HepG2 (cell line): ENCODE measurements around the gene POC1A. TPM values are rescaled to one million over a fixed set of nuclear protein-coding genes. Genes with fewer than 3 reads are reported as not detected.

ENCODE experiments used
- CBX5 ChIP-seq: sonication (generic); formaldehyde crosslinking; IDR thresholded peaks from 2 replicates; pipeline ENCODE4 v1.4.0; 2020; ENCODE audit warnings: missing genetic modification reagents, borderline replicate concordance
- HOXA7 ChIP-seq: sonication (generic); formaldehyde crosslinking; IDR thresholded peaks from 2 replicates; pipeline ENCODE4 v1.8.1; 2022; ENCODE audit warnings: mild to moderate bottlenecking, missing genetic modification reagents, moderate library complexity
- KLF16 ChIP-seq, 2 experiments: sonication (generic) in 1 of 2; formaldehyde crosslinking in 1 of 2; IDR thresholded peaks; 2 replicates each; pipeline versions ENCODE4 v1.6.1 to v1.8.0; 2016 to 2023; ENCODE audit warnings: missing genetic modification reagents in 2 of 2, missing compliant biosample characterization in 1 of 2
- NFKBIZ ChIP-seq: IDR thresholded peaks from 2 replicates; pipeline ENCODE4 v1.6.1; 2018; ENCODE audit warnings: missing genetic modification reagents, missing compliant biosample characterization
- NONO ChIP-seq, 2 experiments: fragments of 450-650 bp in 1 of 2; sonication (generic) in 1 of 2; formaldehyde crosslinking in 1 of 2; IDR thresholded peaks in 1 of 2; conservative IDR thresholded peaks in 1 of 2; 2 replicates each; pipeline versions ENCODE4 v1.6.1 to v1.8.0; 2017 to 2022; ENCODE audit warnings: mild to moderate bottlenecking in 1 of 2, missing genetic modification reagents in 1 of 2, moderate library complexity in 1 of 2
- SAP130 ChIP-seq: IDR thresholded peaks from 2 replicates; pipeline ENCODE4 v1.6.1; 2016; ENCODE audit warnings: low read depth
- SOX13 ChIP-seq, 3 experiments: fragments of 450-650 bp in 1 of 3; sonication (generic) in 1 of 3; formaldehyde crosslinking in 1 of 3; IDR thresholded peaks in 2 of 3; conservative IDR thresholded peaks in 1 of 3; 2 replicates each; pipeline versions ENCODE4 v1.5.0 to v1.6.1; 2016 to 2020; ENCODE audit warnings: antibody characterized with exemption in 1 of 3, mild to moderate bottlenecking in 1 of 3, missing compliant biosample characterization in 1 of 3, missing genetic modification reagents in 1 of 3, moderate library complexity in 1 of 3
- TGIF2 ChIP-seq: IDR thresholded peaks from 2 replicates; pipeline ENCODE4 v1.6.1; 2016; ENCODE audit warnings: control low read depth, missing compliant biosample characterization
- TOPORS ChIP-seq: sonication (generic); formaldehyde crosslinking; IDR thresholded peaks from 2 replicates; pipeline ENCODE4 v1.8.0; 2023; ENCODE audit warnings: mild to moderate bottlenecking, missing genetic modification reagents
- ZBTB3 ChIP-seq: sonication (generic); formaldehyde crosslinking; IDR thresholded peaks from 2 replicates; pipeline ENCODE4 v1.4.0; 2020; ENCODE audit warnings: low read depth, mild to moderate bottlenecking, moderate library complexity, missing genetic modification reagents, borderline replicate concordance
- ZFAT ChIP-seq: sonication (generic); formaldehyde crosslinking; conservative IDR thresholded peaks from 2 replicates; pipeline ENCODE4 v1.8.1; 2023; ENCODE audit warnings: missing genetic modification reagents, inconsistent platforms
- ZFP41 ChIP-seq: sonication (generic); formaldehyde crosslinking; IDR thresholded peaks from 2 replicates; pipeline ENCODE4 v1.4.0; 2020; ENCODE audit warnings: mild to moderate bottlenecking, missing genetic modification reagents, borderline replicate concordance
- ZNF138 ChIP-seq: sonication (generic); formaldehyde crosslinking; IDR thresholded peaks from 2 replicates; pipeline ENCODE4 v1.5.0; 2020; ENCODE audit warnings: mild to moderate bottlenecking, low read depth, missing genetic modification reagents
- ZNF292 ChIP-seq: sonication (generic); formaldehyde crosslinking; IDR thresholded peaks from 2 replicates; pipeline ENCODE4 v1.8.1; 2022; ENCODE audit warnings: mild to moderate bottlenecking, low read depth, missing genetic modification reagents, borderline replicate concordance
- ZNF33B ChIP-seq: sonication (generic); formaldehyde crosslinking; IDR thresholded peaks from 2 replicates; pipeline ENCODE4 v1.5.1; 2020; ENCODE audit warnings: mild to moderate bottlenecking, missing genetic modification reagents
- ZNF343 ChIP-seq: sonication (generic); formaldehyde crosslinking; IDR thresholded peaks from 2 replicates; pipeline ENCODE4 v1.4.0; 2020; ENCODE audit warnings: mild to moderate bottlenecking, missing genetic modification reagents
- ZNF557 ChIP-seq: sonication (generic); formaldehyde crosslinking; IDR thresholded peaks from 2 replicates; pipeline ENCODE4 v1.4.0; 2020; ENCODE audit warnings: missing genetic modification reagents
- ZNF619 ChIP-seq: sonication (generic); formaldehyde crosslinking; IDR thresholded peaks from 2 replicates; pipeline ENCODE4 v1.4.0; 2020; ENCODE audit warnings: mild to moderate bottlenecking, missing genetic modification reagents
- polyA plus RNA-seq, 8 experiments: library from polyadenylated mRNA; depleted of rRNA in 3 of 8; stranded (reverse) in 7 of 8; unstranded in 1 of 8; fragments of >200 nt; fragmentation: Illumina TruSeq in 4 of 8; extraction: Trizol in 4 of 8; gene quantifications; 2 replicates each; pipeline versions ENCODE4 v1.2.1 to v1.2.3, GENCODE V29; 2011 to 2016; ENCODE audit warnings: low read depth in 4 of 8, missing spikeins in 1 of 8, mixed read lengths in 1 of 8; ENCODE audit not compliant: insufficient read depth in 1 of 8
- total RNA-seq, 5 experiments: library from RNA; depleted of rRNA; stranded (reverse); fragments of >200 nt; fragmentation: Illumina TruSeq; extraction: Trizol; gene quantifications; 2 replicates each; pipeline ENCODE4 v1.2.3, GENCODE V29; 2016; ENCODE audit warnings: low read depth in 1 of 5
- TF ChIP-seq, protein P1 (sequence below): IDR thresholded peaks from 2 replicates; pipeline ENCODE4 v1.6.1; 2016; ENCODE audit warnings: low read depth
- TF ChIP-seq, protein P2 (sequence below): sonication (generic); formaldehyde crosslinking; IDR thresholded peaks from 2 replicates; pipeline ENCODE4 v1.4.0; 2020; ENCODE audit warnings: missing genetic modification reagents, mild to moderate bottlenecking, borderline replicate concordance
- TF ChIP-seq, protein P3 (sequence below): sonication (generic); formaldehyde crosslinking; IDR thresholded peaks from 2 replicates; pipeline ENCODE4 v1.4.0; 2020; ENCODE audit warnings: missing genetic modification reagents
- TF ChIP-seq, protein P4 (sequence below): sonication (generic); formaldehyde crosslinking; IDR thresholded peaks from 2 replicates; pipeline ENCODE4 v1.5.1; 2020; ENCODE audit warnings: missing genetic modification reagents, mild to moderate bottlenecking, borderline replicate concordance

Gene POC1A
- total and polyA plus RNA-seq, 2 of the 13 experiments (the other 11 are each of a cell fraction or from before 2014, with no cell fraction given): 14.6 to 20.0 TPM

DNA sequence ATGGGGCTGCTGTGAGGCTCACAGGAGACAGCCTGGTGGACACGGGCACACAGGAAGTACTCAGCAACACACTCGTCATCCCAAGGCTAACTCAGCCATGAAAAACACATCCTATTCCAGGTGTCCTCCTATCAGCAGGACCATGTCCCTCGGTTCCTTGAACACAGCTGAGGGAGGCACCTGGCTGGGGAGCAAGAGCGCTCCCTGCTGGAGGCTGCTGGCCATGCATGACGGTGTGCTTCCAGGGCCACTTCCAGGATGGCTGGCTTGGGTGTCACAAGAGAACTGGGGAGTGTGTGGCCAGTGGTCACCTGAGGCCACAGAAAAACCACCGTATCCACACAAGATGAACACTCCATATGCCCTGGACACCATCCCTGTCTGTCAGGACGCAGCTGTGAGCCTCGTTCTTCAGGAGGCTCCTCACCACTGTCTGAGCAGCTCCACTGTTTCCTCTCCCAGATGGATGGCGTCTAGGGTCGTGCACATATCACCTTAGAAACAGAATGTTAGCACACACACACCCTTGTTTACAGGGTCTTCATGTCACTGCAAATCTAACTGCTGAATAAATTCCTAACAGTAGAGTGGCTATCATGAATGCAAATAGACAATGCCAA, 31.0 kb downstream of the POC1A start (continued):
- TF ChIP-seq NFKBIZ (CRISPR knock-in tag): 0 out of 2 replicates have a peak, but pooled peaks have one; percentile 47
- TF ChIP-seq, protein P1, sequence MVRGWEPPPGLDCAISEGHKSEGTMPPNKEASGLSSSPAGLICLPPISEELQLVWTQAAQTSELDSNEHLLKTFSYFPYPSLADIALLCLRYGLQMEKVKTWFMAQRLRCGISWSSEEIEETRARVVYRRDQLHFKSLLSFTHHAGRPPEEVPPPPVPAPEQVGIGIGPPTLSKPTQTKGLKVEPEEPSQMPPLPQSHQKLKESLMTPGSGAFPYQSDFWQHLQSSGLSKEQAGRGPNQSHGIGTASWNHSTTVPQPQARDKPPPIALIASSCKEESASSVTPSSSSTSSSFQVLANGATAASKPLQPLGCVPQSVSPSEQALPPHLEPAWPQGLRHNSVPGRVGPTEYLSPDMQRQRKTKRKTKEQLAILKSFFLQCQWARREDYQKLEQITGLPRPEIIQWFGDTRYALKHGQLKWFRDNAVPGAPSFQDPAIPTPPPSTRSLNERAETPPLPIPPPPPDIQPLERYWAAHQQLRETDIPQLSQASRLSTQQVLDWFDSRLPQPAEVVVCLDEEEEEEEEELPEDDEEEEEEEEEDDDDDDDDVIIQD (CRISPR knock-in tag): no peak
- no peak for TF ChIP-seq TOPORS (CRISPR knock-in tag)
- TF ChIP-seq SOX13 (IDR thresholded peaks at IDR 0.05): no peak
- TF ChIP-seq SOX13 (CRISPR knock-in tag; conservative IDR thresholded peaks at IDR 0.05 in 1 of 2, IDR thresholded peaks at IDR 0.05 in 1 of 2): 0 out of 4 replicates have a peak, but pooled peaks of 1 of the 2 experiments have one; percentile 11
- TF ChIP-seq ZNF33B (CRISPR knock-in tag): no peak
- peak; percentile 49; the same call in 1 of the 2 replicates for TF ChIP-seq SAP130
- TF ChIP-seq ZNF619 (CRISPR knock-in tag): 0 out of 2 replicates have a peak, but pooled peaks have one; percentile 51
- 0 out of 2 replicates have a peak, but pooled peaks have one; percentile 53 for TF ChIP-seq ZFP41 (CRISPR knock-in tag)
- TF ChIP-seq NONO (IDR thresholded peaks at IDR 0.05): no peak
- no peak for TF ChIP-seq NONO (CRISPR knock-in tag; conservative IDR thresholded peaks at IDR 0.05)
- TF ChIP-seq CBX5: peak; percentile 44; the same call in 1 of the 2 replicates
- TF ChIP-seq, protein P2, sequence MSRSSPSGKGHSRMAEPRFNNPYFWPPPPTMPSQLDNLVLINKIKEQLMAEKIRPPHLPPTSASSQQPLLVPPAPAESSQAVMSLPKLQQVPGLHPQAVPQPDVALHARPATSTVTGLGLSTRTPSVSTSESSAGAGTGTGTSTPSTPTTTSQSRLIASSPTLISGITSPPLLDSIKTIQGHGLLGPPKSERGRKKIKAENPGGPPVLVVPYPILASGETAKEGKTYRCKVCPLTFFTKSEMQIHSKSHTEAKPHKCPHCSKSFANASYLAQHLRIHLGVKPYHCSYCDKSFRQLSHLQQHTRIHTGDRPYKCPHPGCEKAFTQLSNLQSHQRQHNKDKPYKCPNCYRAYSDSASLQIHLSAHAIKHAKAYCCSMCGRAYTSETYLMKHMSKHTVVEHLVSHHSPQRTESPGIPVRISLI (CRISPR knock-in tag): no peak
- TF ChIP-seq ZNF138 (CRISPR knock-in tag): no peak
- no peak for TF ChIP-seq HOXA7 (CRISPR knock-in tag)
- no peak for TF ChIP-seq ZFAT (CRISPR knock-in tag)
- no peak for TF ChIP-seq TGIF2 (CRISPR knock-in tag)
- no peak for TF ChIP-seq ZNF557
- TF ChIP-seq, protein P3, sequence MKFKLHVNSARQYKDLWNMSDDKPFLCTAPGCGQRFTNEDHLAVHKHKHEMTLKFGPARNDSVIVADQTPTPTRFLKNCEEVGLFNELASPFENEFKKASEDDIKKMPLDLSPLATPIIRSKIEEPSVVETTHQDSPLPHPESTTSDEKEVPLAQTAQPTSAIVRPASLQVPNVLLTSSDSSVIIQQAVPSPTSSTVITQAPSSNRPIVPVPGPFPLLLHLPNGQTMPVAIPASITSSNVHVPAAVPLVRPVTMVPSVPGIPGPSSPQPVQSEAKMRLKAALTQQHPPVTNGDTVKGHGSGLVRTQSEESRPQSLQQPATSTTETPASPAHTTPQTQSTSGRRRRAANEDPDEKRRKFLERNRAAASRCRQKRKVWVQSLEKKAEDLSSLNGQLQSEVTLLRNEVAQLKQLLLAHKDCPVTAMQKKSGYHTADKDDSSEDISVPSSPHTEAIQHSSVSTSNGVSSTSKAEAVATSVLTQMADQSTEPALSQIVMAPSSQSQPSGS (CRISPR knock-in tag): peak; percentile 24; the same call in 1 of the 2 replicates
- no peak for TF ChIP-seq ZBTB3 (CRISPR knock-in tag)
- no peak for TF ChIP-seq ZNF343
- TF ChIP-seq KLF16 (CRISPR knock-in tag; IDR thresholded peaks at IDR 0.05): no peak; a peak in 1 of 4 replicates
- no peak for TF ChIP-seq ZNF292 (CRISPR knock-in tag)
- TF ChIP-seq, protein P4, sequence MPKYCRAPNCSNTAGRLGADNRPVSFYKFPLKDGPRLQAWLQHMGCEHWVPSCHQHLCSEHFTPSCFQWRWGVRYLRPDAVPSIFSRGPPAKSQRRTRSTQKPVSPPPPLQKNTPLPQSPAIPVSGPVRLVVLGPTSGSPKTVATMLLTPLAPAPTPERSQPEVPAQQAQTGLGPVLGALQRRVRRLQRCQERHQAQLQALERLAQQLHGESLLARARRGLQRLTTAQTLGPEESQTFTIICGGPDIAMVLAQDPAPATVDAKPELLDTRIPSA (CRISPR knock-in tag): no peak
